ENCODE results near the gene RNF141.

RNF141 gene

GRCh38 chr11:10561043-10561818 lies 20.2 kb upstream of the RNF141 start:
- no peak for DNase-seq (ENCODE audit: insufficient read length, low spot score)
- no peak for TF ChIP-seq CTCF (IDR thresholded peaks at IDR 0.05; ENCODE audit: insufficient read depth, missing control alignments)
- FAIRE-seq: no peak

DNA sequence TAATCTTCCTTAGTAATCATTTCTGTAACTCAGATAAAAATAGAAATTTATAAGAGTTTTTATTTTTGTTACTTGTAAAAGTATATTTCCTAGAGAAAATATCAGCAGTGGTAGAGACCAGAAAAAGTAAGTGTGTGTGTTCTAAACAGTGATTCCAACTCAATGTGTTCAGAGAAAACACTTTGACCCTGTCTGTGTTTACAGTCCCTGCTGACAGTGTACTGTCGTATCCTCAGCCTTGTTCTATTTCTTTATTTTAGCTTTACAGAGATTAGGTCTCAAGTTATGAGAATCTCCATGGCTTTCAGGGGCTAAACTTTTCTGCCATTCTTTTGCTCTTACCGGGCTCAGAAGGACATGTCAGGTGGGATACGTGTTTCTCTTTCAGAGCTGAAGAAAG lies 17.3 kb upstream of the RNF141 start:
- no peak for DNase-seq (ENCODE audit: insufficient read length, low spot score)
- TF ChIP-seq CTCF (IDR thresholded peaks at IDR 0.05; ENCODE audit: insufficient read depth, missing control alignments): no peak
- no peak for FAIRE-seq

DNA sequence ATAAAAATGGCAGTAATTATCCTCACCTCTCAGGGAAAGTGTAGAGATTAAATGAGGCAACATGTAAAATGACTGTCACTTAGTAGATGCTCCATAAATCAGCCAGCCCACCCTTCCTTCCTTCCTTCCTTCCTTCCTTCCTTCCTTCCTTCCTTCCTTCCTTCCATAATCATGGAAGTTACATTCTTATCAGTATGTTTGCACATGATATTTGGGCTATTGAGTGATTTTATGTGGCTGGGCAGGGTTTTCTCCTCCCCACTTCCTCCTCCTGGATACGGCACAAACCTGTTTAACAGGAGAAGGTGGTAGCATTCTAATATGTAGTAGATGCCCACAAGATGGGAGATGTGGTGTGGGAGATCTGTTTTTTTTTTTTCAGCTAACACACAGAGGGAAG lies 15.6 kb upstream of the RNF141 start:
- DNase-seq (ENCODE audit: insufficient read length, low spot score) (no peak), FAIRE-seq (no peak)
- TF ChIP-seq CTCF (IDR thresholded peaks at IDR 0.05; ENCODE audit: insufficient read depth, missing control alignments): no peak

GRCh38 chr11:10551845-10552352 lies 10.9 kb upstream of the RNF141 start:
- DNase-seq (ENCODE audit: insufficient read length, low spot score) (no peak), FAIRE-seq (no peak)
- TF ChIP-seq CTCF (IDR thresholded peaks at IDR 0.05; ENCODE audit: insufficient read depth, missing control alignments): no peak

GRCh38 chr11:10551290-10551592 lies 10.3 kb upstream of the RNF141 start:
- no peak for TF ChIP-seq CTCF (IDR thresholded peaks at IDR 0.05; ENCODE audit: insufficient read depth, missing control alignments)
- FAIRE-seq (no peak), DNase-seq (ENCODE audit: insufficient read length, low spot score) (no peak)

- TF ChIP-seq CTCF (IDR thresholded peaks at IDR 0.05; ENCODE audit: insufficient read depth, missing control alignments): no peak
- DNase-seq (ENCODE audit: insufficient read length, low spot score) (no peak), FAIRE-seq (no peak)
Measured at GRCh38 chr11:10550503-10551289, 9.7 kb upstream of the RNF141 start.

Measured in D721Med (cell line).